H9 (cell line): ENCODE data around the gene NSFL1C. TPM values are rescaled to one million over a fixed set of nuclear protein-coding genes. Genes with fewer than 3 reads are reported as not detected.

Experiments used
- DNase-seq: peaks from one replicate; pipeline ENCODE4 v3.0.0-alpha.2; 2017
- H2AFZ ChIP-seq: one replicate; pipeline ENCODE4 v1.6.1; 2013; ENCODE audit warnings: mild to moderate bottlenecking, low read length, control low read depth, moderate library complexity
- H2AK5ac ChIP-seq: 2 replicates; pipeline ENCODE4 v1.6.1; 2013; ENCODE audit warnings: low read length, control low read depth, mixed read lengths; ENCODE audit not compliant: insufficient read length
- H2BK120ac ChIP-seq: one replicate; pipeline ENCODE4 v1.6.1; 2013; ENCODE audit warnings: low read depth, mild to moderate bottlenecking, low read length, control low read depth, inconsistent platforms; ENCODE audit not compliant: poor library complexity, severe bottlenecking
- H2BK12ac ChIP-seq: 2 replicates; pipeline ENCODE4 v1.6.1; 2013; ENCODE audit warnings: low read length, control low read depth, mixed read lengths, low read depth; ENCODE audit not compliant: insufficient read length
- H2BK15ac ChIP-seq: 2 replicates; pipeline ENCODE4 v1.6.1; 2013; ENCODE audit warnings: low read depth, low read length, control low read depth
- H2BK20ac ChIP-seq: one replicate; pipeline ENCODE4 v1.6.1; 2013; ENCODE audit warnings: low read depth, mild to moderate bottlenecking, low read length, control low read depth, inconsistent platforms; ENCODE audit not compliant: poor library complexity, severe bottlenecking
- H2BK5ac ChIP-seq: 2 replicates; pipeline ENCODE4 v1.6.1; 2013; ENCODE audit warnings: low read length, control low read depth, mixed read lengths; ENCODE audit not compliant: insufficient read length
- H3K14ac ChIP-seq: 2 replicates; pipeline ENCODE4 v1.6.1; 2013; ENCODE audit warnings: low read length, control low read depth; ENCODE audit not compliant: insufficient read depth
- H3K18ac ChIP-seq: 2 replicates; pipeline ENCODE4 v1.6.1; 2013; ENCODE audit warnings: low read depth, mild to moderate bottlenecking, mixed read lengths, low read length, control low read depth; ENCODE audit not compliant: insufficient read length
- H3K23ac ChIP-seq: 2 replicates; pipeline ENCODE4 v1.6.1; 2013; ENCODE audit warnings: low read length, control low read depth, mixed read lengths, low read depth; ENCODE audit not compliant: insufficient read length
- H3K23me2 ChIP-seq: 2 replicates; pipeline ENCODE4 v1.6.1; 2013; ENCODE audit warnings: low read depth, mild to moderate bottlenecking, mixed read lengths, low read length, control low read depth; ENCODE audit not compliant: insufficient read length, poor library complexity, severe bottlenecking
- H3K27ac ChIP-seq: 2 replicates; pipeline ENCODE4 v1.5.1; 2013; ENCODE audit warnings: low read length, control low read depth, mixed read lengths, low read depth; ENCODE audit not compliant: insufficient read length
- H3K27me3 ChIP-seq: 2 replicates; pipeline ENCODE4 v1.6.1; 2013; ENCODE audit warnings: low read length, control low read depth, inconsistent platforms; ENCODE audit not compliant: insufficient read depth
- H3K4ac ChIP-seq: 2 replicates; pipeline ENCODE4 v1.6.1; 2013; ENCODE audit warnings: low read depth, mild to moderate bottlenecking, control low read depth, inconsistent platforms, low read length, moderate library complexity
- H3K4me1 ChIP-seq: 2 replicates; pipeline ENCODE4 v1.6.1; 2013; ENCODE audit warnings: low read length, control low read depth, inconsistent platforms; ENCODE audit not compliant: insufficient read depth
- H3K4me2 ChIP-seq: 2 replicates; pipeline ENCODE4 v1.6.1; 2013; ENCODE audit warnings: low read length, control low read depth, mixed read lengths; ENCODE audit not compliant: insufficient read length, insufficient read depth
- H3K56ac ChIP-seq: 2 replicates; pipeline ENCODE4 v1.6.1; 2013; ENCODE audit warnings: low read depth, mild to moderate bottlenecking, mixed read lengths, low read length, control low read depth; ENCODE audit not compliant: insufficient read length
- H3K79me1 ChIP-seq: 2 replicates; pipeline ENCODE4 v1.6.1; 2013; ENCODE audit warnings: low read depth, mild to moderate bottlenecking, moderate library complexity, low read length, control low read depth, inconsistent platforms; ENCODE audit not compliant: insufficient read depth, poor library complexity, severe bottlenecking
- H3K79me2 ChIP-seq: 2 replicates; pipeline ENCODE4 v1.6.1; 2013; ENCODE audit warnings: low read length, control low read depth, inconsistent platforms; ENCODE audit not compliant: insufficient read depth
- H3K9ac ChIP-seq: 2 replicates; pipeline ENCODE4 v1.6.1; 2013; ENCODE audit warnings: low read length, control low read depth, mixed read lengths; ENCODE audit not compliant: insufficient read length; ENCODE audit errors: extremely low read depth
- H3K9me3 ChIP-seq: one replicate; pipeline ENCODE4 v1.6.1; 2013; ENCODE audit warnings: low read depth, low read length, inconsistent platforms; ENCODE audit not compliant: control insufficient read depth
- H3T11ph ChIP-seq: one replicate; pipeline ENCODE4 v1.6.1; 2013; ENCODE audit warnings: mild to moderate bottlenecking, low read length, control low read depth, inconsistent platforms
- H4K20me1 ChIP-seq: one replicate; pipeline ENCODE4 v1.6.1; 2013; ENCODE audit not compliant: control insufficient read depth, insufficient read length, insufficient read depth
- H4K5ac ChIP-seq: 2 replicates; pipeline ENCODE4 v1.6.1; 2013; ENCODE audit warnings: low read depth, mild to moderate bottlenecking, mixed read lengths, low read length, control low read depth; ENCODE audit not compliant: insufficient read length
- H4K8ac ChIP-seq: replicated peaks from 2 replicates; pipeline ENCODE4 v1.6.1; 2013; ENCODE audit warnings: low read length, control low read depth, mixed read lengths, low read depth; ENCODE audit not compliant: insufficient read length
- H4K91ac ChIP-seq: 2 replicates; pipeline ENCODE4 v1.6.1; 2013; ENCODE audit warnings: low read depth, mild to moderate bottlenecking, moderate library complexity, mixed read lengths, low read length, control low read depth; ENCODE audit not compliant: insufficient read length
- H3K27ac Mint-ChIP-seq, 3 experiments: 2 replicates in 2 of 3; 3 replicates in 1 of 3; pipeline ENCODE4 v1.8.0; 2020 to 2021; ENCODE audit warnings: mixed read lengths in 3 of 3, mild to moderate bottlenecking in 1 of 3, moderate library complexity in 1 of 3
- H3K27me3 Mint-ChIP-seq: 2 replicates; pipeline ENCODE4 v1.8.0; 2021; ENCODE audit warnings: low read depth, mild to moderate bottlenecking, moderate library complexity, mixed read lengths
- H3K36me3 Mint-ChIP-seq, 3 experiments: 2 replicates in 2 of 3; 3 replicates in 1 of 3; pipeline ENCODE4 v1.8.0; 2020 to 2021; ENCODE audit warnings: low read depth in 3 of 3, mixed read lengths in 3 of 3; ENCODE audit not compliant: insufficient read depth in 1 of 3
- H3K4me1 Mint-ChIP-seq, 2 experiments: 2 replicates each; pipeline ENCODE4 v1.8.0; 2020; ENCODE audit warnings: mixed read lengths in 2 of 2
- H3K4me3 Mint-ChIP-seq, 2 experiments: 2 replicates in 1 of 2; 3 replicates in 1 of 2; pipeline ENCODE4 v1.8.0; 2020 to 2021; ENCODE audit warnings: mild to moderate bottlenecking in 2 of 2, mixed read lengths in 2 of 2, moderate library complexity in 1 of 2
- H3K9me3 Mint-ChIP-seq, 2 experiments: 2 replicates in 1 of 2; 3 replicates in 1 of 2; pipeline ENCODE4 v1.8.0; 2020; ENCODE audit warnings: mild to moderate bottlenecking in 2 of 2, mixed read lengths in 2 of 2, moderate library complexity in 1 of 2
- CTCF ChIP-seq: fragments of 200-600 bp; sonication (generic); conservative IDR thresholded peaks from 3 replicates; pipeline ENCODE4 v1.8.0; 2021; ENCODE audit warnings: antibody characterized with exemption, mild to moderate bottlenecking
- WGBS: extraction: QIAGEN DNeasy Blood & Tissue Kit; methylation state at CpG from one replicate; pipeline ENCODE4 v1.1.7; 2013; ENCODE audit warnings: missing lambda C conversion rate, low lambda C conversion rate, mixed read lengths; ENCODE audit not compliant: insufficient read length; ENCODE audit errors: extremely low coverage; 5-methylcytosine and 5-hydroxymethylcytosine counted together
- total RNA-seq: library from RNA; stranded (reverse); gene quantifications from 2 replicates; pipeline ENCODE4 v1.2.1, GENCODE V29; 2021

The NSFL1C gene
- total RNA-seq, 1 experiment from 2014 or later, result 81.8 TPM

GRCh38 chr20:1477896-1478490, 11.3 kb upstream of the NSFL1C start:
- WGBS, result no CpG with 5 or more reads among the region's 7 CpGs
- no peak overlapping the region for H3K18ac ChIP-seq
- H3T11ph ChIP-seq, result no peak overlapping the region
- no peak overlapping the region for H3K14ac ChIP-seq
- H3K9me3 Mint-ChIP-seq, result no peaks in the 10 kb centered on the region
- peaks cover 22% of the 10 kb centered on the region for H3K27me3 Mint-ChIP-seq
- H2AFZ ChIP-seq, result no peak overlapping the region
- no peaks in the 10 kb centered on the region for H3K79me2 ChIP-seq
- H3K4me1 Mint-ChIP-seq, result no peaks in the 10 kb centered on the region
- H4K5ac ChIP-seq, result no peak overlapping the region
- H3K27me3 ChIP-seq, result no peaks in the 10 kb centered on the region
- no peak overlapping the region for H2BK5ac ChIP-seq
- no peak overlapping the region for H2BK12ac ChIP-seq
- no peak overlapping the region for H3K56ac ChIP-seq
- no peak overlapping the region for H4K91ac ChIP-seq
- no peak overlapping the region for H2BK120ac ChIP-seq
- H3K36me3 Mint-ChIP-seq, result no peaks in the 10 kb centered on the region
- no peak overlapping the region for H3K4me3 Mint-ChIP-seq
- H3K79me1 ChIP-seq, result no peaks in the 10 kb centered on the region
- no peak overlapping the region for H3K27ac ChIP-seq
- H2BK20ac ChIP-seq, result no peak overlapping the region
- no peaks in the 10 kb centered on the region for H4K20me1 ChIP-seq
- no peak overlapping the region for H3K9ac ChIP-seq
- H3K23me2 ChIP-seq, result no peaks in the 10 kb centered on the region
- H3K4ac ChIP-seq, result no peak overlapping the region
- H3K4me2 ChIP-seq, result no peak overlapping the region
- no peak overlapping the region for H4K8ac ChIP-seq
- H2AK5ac ChIP-seq, result no peak overlapping the region
- TF ChIP-seq CTCF, result no peak
- no peaks in the 10 kb centered on the region for H3K9me3 ChIP-seq
- no peak for DNase-seq
- H3K23ac ChIP-seq, result no peak overlapping the region
- no peaks in the 10 kb centered on the region for H3K4me1 ChIP-seq
- H2BK15ac ChIP-seq, result no peak overlapping the region
- no peak overlapping the region; a peak in 1 of 7 replicates for H3K27ac Mint-ChIP-seq
